22Rv1 (cell line): ENCODE data around the gene GTF3C2.
A peak's percentile ranks its signal among the peaks of the same experiment; 100 is the strongest.

ENCODE experiments used
- H3K27ac ChIP-seq: fragments of 450-650 bp; 2 replicates; pipeline ENCODE4 v1.5.1; 2017
- ZFX ChIP-seq: fragments of 450-650 bp; IDR thresholded peaks from 2 replicates; pipeline ENCODE4 v1.6.1; 2017; ENCODE audit warnings: antibody characterized with exemption, borderline replicate concordance
- TF ChIP-seq, protein P1 (sequence below): fragments of 450-650 bp; IDR thresholded peaks from 2 replicates; pipeline ENCODE4 v1.5.1; 2017; ENCODE audit warnings: mild to moderate bottlenecking

The GTF3C2 gene

GRCh38 chr2:27381577-27382181 lies 25.1 kb upstream of the GTF3C2 start:
- peak overlapping the region; percentile 92 for H3K27ac ChIP-seq
- no peak for TF ChIP-seq ZFX
- TF ChIP-seq, protein P1, sequence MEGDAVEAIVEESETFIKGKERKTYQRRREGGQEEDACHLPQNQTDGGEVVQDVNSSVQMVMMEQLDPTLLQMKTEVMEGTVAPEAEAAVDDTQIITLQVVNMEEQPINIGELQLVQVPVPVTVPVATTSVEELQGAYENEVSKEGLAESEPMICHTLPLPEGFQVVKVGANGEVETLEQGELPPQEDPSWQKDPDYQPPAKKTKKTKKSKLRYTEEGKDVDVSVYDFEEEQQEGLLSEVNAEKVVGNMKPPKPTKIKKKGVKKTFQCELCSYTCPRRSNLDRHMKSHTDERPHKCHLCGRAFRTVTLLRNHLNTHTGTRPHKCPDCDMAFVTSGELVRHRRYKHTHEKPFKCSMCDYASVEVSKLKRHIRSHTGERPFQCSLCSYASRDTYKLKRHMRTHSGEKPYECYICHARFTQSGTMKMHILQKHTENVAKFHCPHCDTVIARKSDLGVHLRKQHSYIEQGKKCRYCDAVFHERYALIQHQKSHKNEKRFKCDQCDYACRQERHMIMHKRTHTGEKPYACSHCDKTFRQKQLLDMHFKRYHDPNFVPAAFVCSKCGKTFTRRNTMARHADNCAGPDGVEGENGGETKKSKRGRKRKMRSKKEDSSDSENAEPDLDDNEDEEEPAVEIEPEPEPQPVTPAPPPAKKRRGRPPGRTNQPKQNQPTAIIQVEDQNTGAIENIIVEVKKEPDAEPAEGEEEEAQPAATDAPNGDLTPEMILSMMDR = no peak

DNA sequence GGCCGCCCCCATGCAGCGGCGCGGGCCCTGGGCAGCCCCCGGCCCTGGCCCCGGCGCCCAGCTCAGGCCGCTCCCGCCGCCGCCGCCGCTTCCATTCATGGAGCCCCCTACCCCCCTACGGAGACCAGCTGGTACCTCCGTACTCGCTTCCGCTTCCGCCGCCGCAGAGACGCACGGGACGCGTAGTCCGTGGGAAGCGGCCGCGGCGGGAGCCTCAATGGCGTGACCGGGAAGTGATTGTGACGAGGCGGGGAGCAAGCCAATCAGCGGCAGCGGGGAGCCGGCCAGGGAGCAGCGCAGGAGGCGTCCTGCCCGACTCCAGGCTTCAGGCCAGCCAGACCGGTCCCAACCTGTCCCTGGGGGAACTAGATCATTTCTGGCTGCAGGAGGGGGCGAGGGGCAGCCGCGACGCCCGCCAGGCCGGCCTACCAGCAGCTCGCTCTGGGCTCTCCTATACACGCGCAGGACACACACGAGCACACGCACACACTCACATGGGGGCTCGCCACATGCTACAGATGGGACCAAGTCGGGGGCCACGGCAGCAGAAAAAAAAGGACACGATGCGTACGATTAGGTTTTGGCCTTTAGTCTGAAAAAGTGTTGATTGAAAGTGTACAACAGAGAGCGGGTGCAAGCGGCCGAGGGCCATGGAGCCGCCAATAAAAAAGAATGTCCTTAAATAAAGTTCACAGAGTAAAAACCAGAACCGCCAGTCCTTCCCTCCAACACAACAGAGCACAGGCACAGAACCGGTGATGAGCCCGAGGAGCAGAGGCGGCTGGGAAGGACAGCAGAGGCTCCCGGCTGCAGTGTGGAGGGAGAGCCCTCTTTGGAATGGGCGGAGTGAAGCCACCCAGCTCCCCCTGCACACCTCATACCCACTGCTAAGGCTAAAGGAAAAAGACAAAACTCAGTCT lies 24.3 kb upstream of the GTF3C2 start, which contains the start of gene ZNF513:
TSS of gene ZNF513 (minus strand) at position 109 of the 920 bp plus-strand sequence. CDS start 208 bp downstream, outside the sequence.
- no peak for TF ChIP-seq ZFX
- TF ChIP-seq, protein P1 = no peak

DNA sequence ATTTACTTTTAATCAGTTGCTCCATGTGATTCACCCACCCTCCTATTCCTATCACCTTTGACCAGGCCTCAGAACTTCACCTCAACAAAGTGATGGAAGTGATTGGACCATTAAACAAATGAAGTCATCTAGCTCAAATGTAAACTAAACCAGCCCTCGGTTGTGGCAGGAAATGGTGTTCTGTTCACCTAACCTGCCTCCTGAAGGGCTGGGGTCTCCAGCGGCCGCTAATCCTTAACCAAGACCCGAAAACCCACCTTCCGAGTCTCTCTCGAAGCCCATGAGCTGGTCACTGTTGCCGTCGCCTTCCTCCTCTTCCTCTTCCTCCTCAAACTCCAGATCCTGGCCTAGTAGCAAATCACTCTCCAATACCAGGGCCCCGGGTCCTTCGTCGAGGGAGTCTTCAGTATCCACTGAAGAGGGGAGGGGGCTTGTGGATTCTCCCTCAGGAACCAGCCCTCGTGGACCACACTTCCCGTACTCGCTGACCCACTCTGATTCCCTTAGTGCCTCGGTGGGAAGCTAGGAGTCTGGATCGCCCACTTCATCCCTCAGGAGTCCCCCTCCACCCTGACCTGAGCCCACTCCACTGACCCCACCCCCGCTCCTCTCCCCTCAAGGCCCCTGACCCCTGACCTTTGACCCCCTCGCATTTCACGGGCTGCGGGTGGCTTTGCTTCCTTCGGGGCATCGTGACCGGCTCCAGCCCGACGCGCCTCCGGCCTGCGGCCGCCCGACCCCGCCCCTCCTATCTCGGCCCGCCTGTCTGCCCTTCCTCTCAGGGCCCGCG lies 23.5 kb upstream of the GTF3C2 start:
- TF ChIP-seq, protein P1 = no peak
- TF ChIP-seq ZFX = no peak
- H3K27ac ChIP-seq = peak overlapping the region; percentile 92

More for the DNA sequence above, 24.3 kb upstream of the GTF3C2 start, which contains the start of gene ZNF513:
- peak within 1 kb of the TSS; percentile 92 for H3K27ac ChIP-seq

GRCh38 chr2:27379383-27379835 lies 22.8 kb upstream of the GTF3C2 start:
- no peak for TF ChIP-seq ZFX
- TF ChIP-seq, protein P1 = no peak
- H3K27ac ChIP-seq = peak overlapping the region; percentile 92

DNA sequence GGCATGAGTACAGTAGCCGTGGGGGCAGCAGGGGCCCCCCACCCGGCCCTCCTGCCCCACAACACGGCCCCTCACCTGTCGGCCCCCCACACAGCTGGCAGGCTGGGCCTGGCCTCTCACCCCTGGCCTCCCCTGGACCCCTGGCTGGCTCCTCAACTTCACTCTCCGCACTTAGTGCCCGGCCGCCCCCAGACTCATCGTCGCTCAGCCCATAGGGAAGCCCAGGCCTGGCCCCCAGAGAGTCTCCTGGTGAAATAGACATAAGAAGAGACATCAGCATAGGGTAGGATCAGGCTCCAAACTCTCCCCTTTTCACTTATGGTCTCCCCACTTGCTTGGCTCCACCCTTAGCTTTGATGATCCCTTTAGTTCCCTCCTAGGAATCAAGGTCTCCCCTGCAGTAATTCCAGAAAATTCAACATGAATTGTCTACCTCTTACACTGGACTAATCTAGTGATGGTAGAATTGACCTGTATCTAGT lies 22.3 kb upstream of the GTF3C2 start:
- H3K27ac ChIP-seq = peak overlapping the region; percentile 92
- TF ChIP-seq, protein P1 = no peak
- TF ChIP-seq ZFX = no peak

GRCh38 chr2:27378096-27378808 lies 21.7 kb upstream of the GTF3C2 start:
- TF ChIP-seq, protein P1 = peak; percentile 42
- TF ChIP-seq ZFX = no peak
- peak overlapping the region; percentile 92 for H3K27ac ChIP-seq
